G401 (cell line): ENCODE measurements around the gene GJB5. TPM values are rescaled to one million over a fixed set of nuclear protein-coding genes. Genes with fewer than 3 reads are reported as not detected.

Experiments
- DNase-seq: peaks from one replicate; pipeline ENCODE4 v3.0.0-alpha.2; 2015; ENCODE audit warnings: low spot score
- in situ Hi-C: cut with HindIII; loops from 2 replicates; pipeline ENCODE4 v1.10.0; 2016; ENCODE audit warnings: low sequenced_read_pairs, mixed read lengths
- total RNA-seq: library from RNA; depleted of rRNA; stranded (reverse); fragments of >200 nt; shearing (Covaris generic); gene quantifications from 2 replicates; pipeline ENCODE4 v1.2.3, GENCODE V29; 2014; rRNA removed

The GJB5 gene
- total RNA-seq, 1 experiment from 2014 or later: 0.24 TPM

GRCh38 chr1:34787461-34788420 lies 32.9 kb downstream of the GJB5 start:
- in situ Hi-C loops: no loop called here
- DNase-seq: no peak

DNA sequence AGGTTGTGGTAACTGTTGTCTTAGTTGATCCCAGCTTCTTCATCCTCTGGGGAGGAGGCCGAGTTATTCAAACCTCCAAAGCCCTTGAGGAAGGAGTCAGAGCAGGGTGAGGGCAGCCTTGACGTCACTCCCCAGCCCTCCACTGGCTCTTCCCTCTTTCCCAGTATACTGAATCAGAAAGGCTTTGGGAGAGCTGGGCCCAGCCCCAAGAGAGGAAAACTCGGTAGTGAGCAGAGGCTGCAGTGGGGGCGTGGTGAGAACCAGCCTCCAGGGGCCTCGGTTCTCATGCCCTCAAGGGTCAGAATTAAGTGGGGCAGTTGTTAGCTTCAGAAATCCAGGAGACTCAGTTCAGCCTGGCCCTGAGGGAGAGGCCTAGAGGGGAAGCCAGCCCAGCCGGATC lies 36.1 kb downstream of the GJB5 start:
- in situ Hi-C loops: no loop called here
- no peak for DNase-seq

DNA sequence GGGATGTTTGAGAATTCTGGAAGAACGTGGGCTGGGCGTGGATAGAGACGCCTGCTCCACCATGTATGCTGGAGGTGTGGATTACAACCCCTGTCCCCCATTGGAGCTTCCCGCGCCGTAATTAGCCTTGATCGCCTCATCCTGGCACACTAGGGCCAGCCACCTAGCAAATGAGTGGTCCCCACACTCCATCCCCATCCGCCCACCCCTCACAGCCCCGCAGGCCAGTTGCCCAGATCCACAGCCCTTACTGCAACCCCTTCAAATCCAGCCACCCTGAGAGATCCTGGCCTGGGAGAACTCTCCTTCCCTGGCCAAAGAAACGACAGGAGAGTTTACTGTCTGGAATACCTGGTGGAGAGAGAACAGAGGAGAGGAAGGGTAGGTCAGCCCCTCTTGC lies 37.6 kb downstream of the GJB5 start:
- in situ Hi-C loops: no loop called here
- DNase-seq: no peak

DNA sequence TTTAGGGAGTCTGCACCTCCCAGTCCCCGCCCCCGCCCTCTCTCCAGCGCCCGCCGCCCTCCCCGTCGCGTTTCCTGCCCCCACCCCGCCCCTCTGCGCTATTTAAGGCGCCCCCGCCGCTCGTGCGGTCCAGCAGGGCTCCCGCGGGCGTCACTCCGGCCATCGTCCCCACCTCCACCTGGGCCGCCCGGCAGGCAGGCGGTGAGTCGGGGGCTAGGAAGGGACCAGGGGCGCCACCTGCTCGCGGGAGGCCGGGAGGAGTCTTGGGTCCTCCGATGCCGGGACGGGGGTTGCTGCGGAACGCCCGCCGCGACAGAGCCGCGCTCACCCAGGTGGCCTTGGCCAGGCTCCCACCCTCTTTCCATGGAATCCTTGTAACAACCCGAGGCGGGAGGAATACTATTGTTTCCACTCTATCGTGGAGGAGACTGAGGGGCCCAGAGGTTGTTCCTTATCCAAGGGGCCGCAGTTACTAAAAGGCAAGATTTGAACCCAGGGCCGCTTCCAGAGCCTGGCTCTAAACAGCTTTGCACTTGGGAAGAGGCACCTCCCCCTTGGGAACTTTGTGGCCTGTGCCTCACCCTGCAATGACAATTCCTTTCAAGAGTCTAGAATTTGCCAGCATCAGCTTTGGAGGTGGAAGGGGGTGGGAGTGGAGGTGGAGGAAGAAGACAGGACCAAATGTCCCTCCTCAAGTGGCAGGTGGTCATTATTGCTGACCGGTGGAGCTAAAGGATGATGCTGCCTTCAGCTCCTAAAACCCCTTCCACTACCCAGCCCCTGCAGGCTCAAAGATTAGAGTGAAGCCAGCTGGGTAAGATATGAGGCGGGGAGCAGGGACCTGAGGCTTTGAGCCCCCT lies 38.3 kb downstream of the GJB5 start, which contains the start of gene GJA4:
Gene GJA4 (plus strand): TSS at position 132 of the 860 bp plus-strand sequence. CDS start 1,215 bp downstream, outside the sequence.
- in situ Hi-C loops: no loop called here
- no peak for DNase-seq

DNA sequence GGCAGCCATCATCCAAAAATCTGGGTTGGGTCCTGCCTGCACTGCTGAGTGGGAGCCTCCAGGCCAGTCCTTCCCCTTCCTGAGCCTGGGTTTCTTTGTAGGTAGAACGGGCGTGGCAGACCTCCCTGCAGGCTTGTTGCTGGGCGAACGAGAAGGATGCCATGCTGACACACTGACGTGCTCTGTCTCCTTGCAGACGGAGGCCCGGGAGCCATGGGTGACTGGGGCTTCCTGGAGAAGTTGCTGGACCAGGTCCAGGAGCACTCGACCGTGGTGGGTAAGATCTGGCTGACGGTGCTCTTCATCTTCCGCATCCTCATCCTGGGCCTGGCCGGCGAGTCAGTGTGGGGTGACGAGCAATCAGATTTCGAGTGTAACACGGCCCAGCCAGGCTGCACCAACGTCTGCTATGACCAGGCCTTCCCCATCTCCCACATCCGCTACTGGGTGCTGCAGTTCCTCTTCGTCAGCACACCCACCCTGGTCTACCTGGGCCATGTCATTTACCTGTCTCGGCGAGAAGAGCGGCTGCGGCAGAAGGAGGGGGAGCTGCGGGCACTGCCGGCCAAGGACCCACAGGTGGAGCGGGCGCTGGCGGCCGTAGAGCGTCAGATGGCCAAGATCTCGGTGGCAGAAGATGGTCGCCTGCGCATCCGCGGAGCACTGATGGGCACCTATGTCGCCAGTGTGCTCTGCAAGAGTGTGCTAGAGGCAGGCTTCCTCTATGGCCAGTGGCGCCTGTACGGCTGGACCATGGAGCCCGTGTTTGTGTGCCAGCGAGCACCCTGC lies 39.3 kb downstream of the GJB5 start:
- DNase-seq: no peak
- in situ Hi-C loops: no loop called here

GRCh38 chr1:34794790-34795180 lies 39.9 kb downstream of the GJB5 start:
- in situ Hi-C loops: no loop called here
- DNase-seq: no peak

- no peak for DNase-seq
- in situ Hi-C loops: no loop called here
These were observed 41.1 kb downstream of the GJB5 start for GRCh38 chr1:34795916-34796315.

DNA sequence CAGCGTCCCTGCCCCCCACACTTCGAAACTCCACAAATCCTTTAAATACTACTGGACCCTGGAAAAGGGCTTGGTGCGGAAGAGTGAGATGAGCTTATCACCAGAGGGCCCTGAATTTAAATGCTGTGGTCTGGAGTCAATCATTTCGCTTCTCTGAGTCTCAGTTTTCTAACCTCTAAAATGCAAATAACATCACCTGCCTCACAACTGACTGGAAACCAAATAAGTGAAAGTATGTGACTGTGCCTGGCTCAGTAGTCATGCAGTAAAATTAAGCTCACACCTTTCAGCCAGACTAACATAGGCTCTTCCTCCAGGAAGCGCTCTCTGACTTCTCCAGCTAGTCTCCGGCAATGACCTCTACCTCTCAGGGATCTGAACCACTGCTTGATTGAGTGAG lies 42.1 kb downstream of the GJB5 start:
- in situ Hi-C loops: no loop called here
- DNase-seq: no peak

DNA sequence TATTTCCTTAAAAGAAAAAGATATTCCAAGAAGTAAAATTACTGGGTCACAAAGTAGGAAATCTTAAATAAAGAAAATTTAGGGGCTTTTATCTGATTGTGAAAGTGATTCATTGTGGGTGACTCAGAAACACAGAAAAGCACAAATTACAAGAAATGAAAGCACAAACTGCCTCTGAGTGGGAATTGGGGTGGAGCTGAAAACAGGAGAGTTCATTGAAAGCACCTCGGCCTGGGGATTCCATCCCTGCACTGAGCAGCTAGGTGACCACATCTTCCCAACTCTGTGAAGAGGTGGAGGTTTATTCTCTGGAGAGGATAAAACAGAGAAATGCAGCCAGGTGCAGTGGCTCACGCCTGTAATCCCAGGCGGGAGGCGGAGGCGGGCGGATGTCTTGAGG lies 45.4 kb downstream of the GJB5 start:
- in situ Hi-C loops: no loop called here
- DNase-seq: no peak

DNA sequence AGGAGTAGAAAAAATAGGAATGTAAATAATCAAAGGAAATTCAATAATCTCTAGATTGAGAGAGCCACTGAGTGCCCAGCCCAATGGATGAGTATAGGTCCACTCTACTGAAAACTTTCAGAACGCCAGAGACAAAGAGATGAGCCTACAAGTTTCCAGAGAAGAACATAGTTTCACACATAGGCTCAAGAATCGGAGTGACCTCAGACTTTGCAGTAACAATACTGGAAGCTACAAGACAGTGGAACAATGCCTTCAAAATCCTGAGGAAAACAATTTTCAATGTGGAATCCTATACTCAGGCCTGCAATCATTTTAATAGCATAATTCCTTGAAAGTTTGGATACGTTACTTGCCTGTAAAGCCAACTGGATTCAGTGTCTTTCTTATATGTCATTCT lies 48.9 kb downstream of the GJB5 start:
- no peak for DNase-seq
- in situ Hi-C loops: no loop called here

DNA sequence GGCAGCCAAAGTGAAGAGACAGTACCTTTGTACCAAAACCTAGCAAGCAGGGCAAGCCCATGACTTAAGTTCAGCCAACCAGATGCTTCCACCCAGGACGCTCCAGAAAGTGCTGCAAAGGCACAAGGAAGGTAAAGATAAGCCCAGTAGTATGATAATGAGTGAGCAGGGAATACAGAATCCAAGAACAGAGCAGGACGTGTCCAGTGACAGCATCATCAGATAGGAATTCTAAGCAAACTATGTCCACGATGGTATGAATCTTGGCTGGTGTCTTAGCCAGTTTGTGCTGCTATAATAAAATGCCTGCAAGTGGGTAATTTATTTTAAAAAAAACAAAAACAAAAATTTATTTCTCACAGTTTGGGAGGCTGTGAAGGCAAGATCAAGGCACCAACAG lies 51.5 kb downstream of the GJB5 start:
- no peak for DNase-seq
- in situ Hi-C loops: no loop called here

Other genes with a start within 250 kb of the GJB5 start
- not detected in 2 replicates for gene GJB4, start 4.7 kb downstream of the GJB5 start, total RNA-seq
- gene GJB3, start 26.2 kb downstream of the GJB5 start, total RNA-seq: not detected in 2 replicates
- not detected in 2 replicates for gene GJA4, start 38.0 kb downstream of the GJB5 start, total RNA-seq
- gene SMIM12, start 104.7 kb downstream of the GJB5 start, total RNA-seq: 64.5 and 72.1 TPM in 2 replicates
- 3.1 and 4.5 TPM in 2 replicates for gene DLGAP3, start 174.6 kb downstream of the GJB5 start, total RNA-seq
- 49.2 and 73.3 TPM in 2 replicates for gene TMEM35B, start 230.3 kb downstream of the GJB5 start, total RNA-seq